Subcutaneous abdominal adipose tissue (tissue), 5 donors: ENCODE measurements around the gene F11.
"Not testable (repeated sequence)": the region's sequence is repeated elsewhere in the genome, so short reads cannot be mapped to it uniquely, and the experiment has no call there.

Experiments
- H3K27ac ChIP-seq: one replicate; pipeline ENCODE4 v1.7.0; 2013; ENCODE audit warnings: low read depth, mild to moderate bottlenecking, inconsistent platforms, low read length, moderate library complexity
- H3K27me3 ChIP-seq, 5 donors: one replicate each; pipeline ENCODE4 v1.7.0; 2013; ENCODE audit warnings: low read length in 5 of 5, inconsistent platforms in 1 of 5; ENCODE audit not compliant: control insufficient read depth in 5 of 5, insufficient read depth in 4 of 5
- H3K36me3 ChIP-seq, 5 donors: one replicate each; pipeline ENCODE4 v1.7.0; 2013; ENCODE audit warnings: low read length in 5 of 5; ENCODE audit not compliant: control insufficient read depth in 5 of 5, insufficient read depth in 5 of 5
- H3K4me1 ChIP-seq, 5 donors: one replicate each; pipeline ENCODE4 v1.7.0; 2013; ENCODE audit warnings: low read length in 5 of 5, mild to moderate bottlenecking in 3 of 5, moderate library complexity in 1 of 5; ENCODE audit not compliant: control insufficient read depth in 5 of 5, insufficient read depth in 5 of 5
- H3K4me3 ChIP-seq, 5 donors: one replicate each; pipeline ENCODE4 v1.7.0; 2013; ENCODE audit warnings: low read length in 5 of 5, low read depth in 1 of 5
- H3K9ac ChIP-seq, 5 donors: one replicate each; pipeline ENCODE4 v1.7.0; 2013; ENCODE audit warnings: low read length in 5 of 5, mild to moderate bottlenecking in 4 of 5, moderate library complexity in 3 of 5
- H3K9me3 ChIP-seq, 5 donors: one replicate each; pipeline ENCODE4 v1.7.0; 2013; ENCODE audit warnings: low read length in 5 of 5; ENCODE audit not compliant: control insufficient read depth in 5 of 5
- donor health status: healthy.
- donor health status: healthy.
- donor health status: healthy.
- donor health status: healthy.
- donor health status: healthy.

The F11 gene

GRCh38 chr4:186234367-186234766, 31.6 kb upstream of the F11 start:
- H3K36me3 ChIP-seq: no peaks in the 10 kb centered on the region
- no peak overlapping the region for H3K27ac ChIP-seq
- no peaks in the 10 kb centered on the region for H3K27me3 ChIP-seq
- H3K4me3 ChIP-seq: no peak overlapping the region
- no peak overlapping the region for H3K9ac ChIP-seq
- no peaks in the 10 kb centered on the region for H3K9me3 ChIP-seq
- H3K4me1 ChIP-seq: no peaks in the 10 kb centered on the region

GRCh38 chr4:186236126-186236525, 29.9 kb upstream of the F11 start:
- H3K9me3 ChIP-seq: no peaks in the 10 kb centered on the region
- no peak overlapping the region for H3K27ac ChIP-seq
- H3K4me3 ChIP-seq: no peak overlapping the region
- no peaks in the 10 kb centered on the region for H3K27me3 ChIP-seq
- no peaks in the 10 kb centered on the region for H3K4me1 ChIP-seq
- H3K36me3 ChIP-seq: no peaks in the 10 kb centered on the region
- no peak overlapping the region for H3K9ac ChIP-seq

GRCh38 chr4:186240452-186240847, 25.5 kb upstream of the F11 start:
- Histone ChIP-seq H3K9me3 (peaks cover 0 to 8% (median 0%) of the 10 kb centered on the region in 5 donors), H3K27ac (no peak overlapping the region), H3K4me3 (no peak overlapping the region), H3K36me3 (no peaks in the 10 kb centered on the region), H3K9ac (no peak overlapping the region), H3K27me3 (no peaks in the 10 kb centered on the region), H3K4me1 (no peaks in the 10 kb centered on the region)

- H3K4me1 ChIP-seq: no peaks in the 10 kb centered on the region
These were observed 25.0 kb upstream of the F11 start for GRCh38 chr4:186240848-186241491.

GRCh38 chr4:186241616-186242015, 24.4 kb upstream of the F11 start:
- no peak overlapping the region for H3K27ac ChIP-seq
- H3K9ac ChIP-seq: no peak overlapping the region
- peaks cover 0 to 8% (median 0%) of the 10 kb centered on the region in 5 donors for H3K9me3 ChIP-seq

More at GRCh38 chr4:186240848-186241491, 25.0 kb upstream of the F11 start:
- Histone ChIP-seq H3K27ac (no peak overlapping the region), H3K9me3 (peaks cover 0 to 8% (median 0%) of the 10 kb centered on the region in 5 donors), H3K4me3 (no peak overlapping the region), H3K36me3 (no peaks in the 10 kb centered on the region), H3K27me3 (no peaks in the 10 kb centered on the region), H3K9ac (no peak overlapping the region)

GRCh38 chr4:186242031-186242430, 24.0 kb upstream of the F11 start:
- not testable (repeated sequence) for H3K27me3 ChIP-seq, H3K9me3 ChIP-seq, H3K4me1 ChIP-seq, H3K4me3 ChIP-seq, H3K27ac ChIP-seq, H3K9ac ChIP-seq, H3K36me3 ChIP-seq

More at GRCh38 chr4:186241616-186242015, 24.4 kb upstream of the F11 start:
- H3K27me3 ChIP-seq: no peaks in the 10 kb centered on the region
- H3K4me1 ChIP-seq: no peaks in the 10 kb centered on the region
- no peak overlapping the region for H3K4me3 ChIP-seq
- no peaks in the 10 kb centered on the region for H3K36me3 ChIP-seq

- H3K4me1 ChIP-seq: no peaks in the 10 kb centered on the region
- H3K9ac ChIP-seq: no peak overlapping the region
- H3K27me3 ChIP-seq: no peaks in the 10 kb centered on the region
- H3K9me3 ChIP-seq: peaks cover 0 to 8% (median 0%) of the 10 kb centered on the region in 5 donors
- no peak overlapping the region for H3K4me3 ChIP-seq
- H3K36me3 ChIP-seq: no peaks in the 10 kb centered on the region
- H3K27ac ChIP-seq: no peak overlapping the region
These were observed 22.7 kb upstream of the F11 start for GRCh38 chr4:186243331-186243730.

GRCh38 chr4:186244835-186245234, 21.2 kb upstream of the F11 start:
- Histone ChIP-seq H3K4me1 (no peaks in the 10 kb centered on the region), H3K4me3 (no peak overlapping the region), H3K27ac (no peak overlapping the region), H3K9ac (no peak overlapping the region), H3K9me3 (peaks cover 0 to 8% (median 0%) of the 10 kb centered on the region in 5 donors), H3K27me3 (no peaks in the 10 kb centered on the region), H3K36me3 (no peaks in the 10 kb centered on the region)

GRCh38 chr4:186247062-186247752, 18.8 kb upstream of the F11 start:
- H3K27ac ChIP-seq, H3K36me3 ChIP-seq, H3K27me3 ChIP-seq, H3K4me3 ChIP-seq, H3K9me3 ChIP-seq, H3K9ac ChIP-seq, H3K4me1 ChIP-seq: not testable (repeated sequence)

GRCh38 chr4:186248643-186249042, 17.3 kb upstream of the F11 start:
- no peak overlapping the region for H3K4me3 ChIP-seq
- H3K9ac ChIP-seq: no peak overlapping the region
- no peak overlapping the region for H3K27ac ChIP-seq
- no peaks in the 10 kb centered on the region for H3K4me1 ChIP-seq
- H3K36me3 ChIP-seq: peaks cover 0 to 5% (median 0%) of the 10 kb centered on the region in 5 donors
- no peaks in the 10 kb centered on the region for H3K27me3 ChIP-seq
- peaks cover 0 to 8% (median 0%) of the 10 kb centered on the region in 5 donors for H3K9me3 ChIP-seq
